22Rv1 (cell line): ENCODE data around the gene PMEPA1.
"Not testable (repeated sequence)": the region's sequence is repeated elsewhere in the genome, so short reads cannot be mapped to it uniquely, and the experiment has no call there.

ENCODE experiments used
- ZFX ChIP-seq: fragments of 450-650 bp; IDR thresholded peaks from 2 replicates; pipeline ENCODE4 v1.6.1; 2017; ENCODE audit warnings: antibody characterized with exemption, borderline replicate concordance
- TF ChIP-seq, protein P1 (sequence below): fragments of 450-650 bp; IDR thresholded peaks from 2 replicates; pipeline ENCODE4 v1.5.1; 2017; ENCODE audit warnings: mild to moderate bottlenecking

GRCh38 chr20:57629491-57629901 lies 80.3 kb downstream of the PMEPA1 start:
- TF ChIP-seq, protein P1, sequence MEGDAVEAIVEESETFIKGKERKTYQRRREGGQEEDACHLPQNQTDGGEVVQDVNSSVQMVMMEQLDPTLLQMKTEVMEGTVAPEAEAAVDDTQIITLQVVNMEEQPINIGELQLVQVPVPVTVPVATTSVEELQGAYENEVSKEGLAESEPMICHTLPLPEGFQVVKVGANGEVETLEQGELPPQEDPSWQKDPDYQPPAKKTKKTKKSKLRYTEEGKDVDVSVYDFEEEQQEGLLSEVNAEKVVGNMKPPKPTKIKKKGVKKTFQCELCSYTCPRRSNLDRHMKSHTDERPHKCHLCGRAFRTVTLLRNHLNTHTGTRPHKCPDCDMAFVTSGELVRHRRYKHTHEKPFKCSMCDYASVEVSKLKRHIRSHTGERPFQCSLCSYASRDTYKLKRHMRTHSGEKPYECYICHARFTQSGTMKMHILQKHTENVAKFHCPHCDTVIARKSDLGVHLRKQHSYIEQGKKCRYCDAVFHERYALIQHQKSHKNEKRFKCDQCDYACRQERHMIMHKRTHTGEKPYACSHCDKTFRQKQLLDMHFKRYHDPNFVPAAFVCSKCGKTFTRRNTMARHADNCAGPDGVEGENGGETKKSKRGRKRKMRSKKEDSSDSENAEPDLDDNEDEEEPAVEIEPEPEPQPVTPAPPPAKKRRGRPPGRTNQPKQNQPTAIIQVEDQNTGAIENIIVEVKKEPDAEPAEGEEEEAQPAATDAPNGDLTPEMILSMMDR, result not testable (repeated sequence)
- not testable (repeated sequence) for TF ChIP-seq ZFX
